ENCODE data around the gene MINK1.

MINK1 gene

GRCh38 chr17:4928881-4929280 is 95.7 kb downstream of the MINK1 start:
- DNase-seq (ENCODE audit: low read depth in 1 of 2, low spot score in 1 of 2): no peak
- H3K4me3 ChIP-seq (replicated peaks; ENCODE audit: insufficient read depth, low read length): no peak overlapping the region
- H3K27ac ChIP-seq (replicated peaks): no peak overlapping the region
- H3K27me3 ChIP-seq (ENCODE audit: insufficient read depth, poor library complexity, severe bottlenecking): no peaks in the 10 kb centered on the region
- TF ChIP-seq GABPA (IDR thresholded peaks at IDR 0.05; ENCODE audit: low read depth) (no peak), SPI1 (IDR thresholded peaks at IDR 0.05; ENCODE audit: borderline replicate concordance, low read depth) (no peak), CTCF (IDR thresholded peaks at IDR 0.05; ENCODE audit: insufficient read depth, low read length) (no peak), POLR2AphosphoS5 (IDR thresholded peaks at IDR 0.05; ENCODE audit: low read depth) (no peak)
- TF ChIP-seq, protein P1, sequence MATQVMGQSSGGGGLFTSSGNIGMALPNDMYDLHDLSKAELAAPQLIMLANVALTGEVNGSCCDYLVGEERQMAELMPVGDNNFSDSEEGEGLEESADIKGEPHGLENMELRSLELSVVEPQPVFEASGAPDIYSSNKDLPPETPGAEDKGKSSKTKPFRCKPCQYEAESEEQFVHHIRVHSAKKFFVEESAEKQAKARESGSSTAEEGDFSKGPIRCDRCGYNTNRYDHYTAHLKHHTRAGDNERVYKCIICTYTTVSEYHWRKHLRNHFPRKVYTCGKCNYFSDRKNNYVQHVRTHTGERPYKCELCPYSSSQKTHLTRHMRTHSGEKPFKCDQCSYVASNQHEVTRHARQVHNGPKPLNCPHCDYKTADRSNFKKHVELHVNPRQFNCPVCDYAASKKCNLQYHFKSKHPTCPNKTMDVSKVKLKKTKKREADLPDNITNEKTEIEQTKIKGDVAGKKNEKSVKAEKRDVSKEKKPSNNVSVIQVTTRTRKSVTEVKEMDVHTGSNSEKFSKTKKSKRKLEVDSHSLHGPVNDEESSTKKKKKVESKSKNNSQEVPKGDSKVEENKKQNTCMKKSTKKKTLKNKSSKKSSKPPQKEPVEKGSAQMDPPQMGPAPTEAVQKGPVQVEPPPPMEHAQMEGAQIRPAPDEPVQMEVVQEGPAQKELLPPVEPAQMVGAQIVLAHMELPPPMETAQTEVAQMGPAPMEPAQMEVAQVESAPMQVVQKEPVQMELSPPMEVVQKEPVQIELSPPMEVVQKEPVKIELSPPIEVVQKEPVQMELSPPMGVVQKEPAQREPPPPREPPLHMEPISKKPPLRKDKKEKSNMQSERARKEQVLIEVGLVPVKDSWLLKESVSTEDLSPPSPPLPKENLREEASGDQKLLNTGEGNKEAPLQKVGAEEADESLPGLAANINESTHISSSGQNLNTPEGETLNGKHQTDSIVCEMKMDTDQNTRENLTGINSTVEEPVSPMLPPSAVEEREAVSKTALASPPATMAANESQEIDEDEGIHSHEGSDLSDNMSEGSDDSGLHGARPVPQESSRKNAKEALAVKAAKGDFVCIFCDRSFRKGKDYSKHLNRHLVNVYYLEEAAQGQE (IDR thresholded peaks at IDR 0.05; ENCODE audit: insufficient replicate concordance, low read depth): no peak

- Histone ChIP-seq H3K27me3 (ENCODE audit: insufficient read depth, poor library complexity, severe bottlenecking) (no peaks in the 10 kb centered on the region), H3K4me3 (replicated peaks; ENCODE audit: insufficient read depth, low read length) (no peak within 1 kb of the TSS), H3K27ac (replicated peaks) (no peak within 1 kb of the TSS)
- 0 out of 2 replicates have a peak, but pooled peaks have one; percentile 13 for TF ChIP-seq SPI1 (IDR thresholded peaks at IDR 0.05; ENCODE audit: borderline replicate concordance, low read depth)
- TF ChIP-seq GABPA (IDR thresholded peaks at IDR 0.05; ENCODE audit: low read depth): no peak
- no peak for DNase-seq (ENCODE audit: low read depth in 1 of 2, low spot score in 1 of 2)
These were observed 98.8 kb downstream of the MINK1 start, which contains the start of gene GP1BA for GRCh38 chr17:4931963-4932362. GP1BA (plus strand) TSS chr17:4932277; CDS start chr17:4932605, 328 bp downstream.

DNA sequence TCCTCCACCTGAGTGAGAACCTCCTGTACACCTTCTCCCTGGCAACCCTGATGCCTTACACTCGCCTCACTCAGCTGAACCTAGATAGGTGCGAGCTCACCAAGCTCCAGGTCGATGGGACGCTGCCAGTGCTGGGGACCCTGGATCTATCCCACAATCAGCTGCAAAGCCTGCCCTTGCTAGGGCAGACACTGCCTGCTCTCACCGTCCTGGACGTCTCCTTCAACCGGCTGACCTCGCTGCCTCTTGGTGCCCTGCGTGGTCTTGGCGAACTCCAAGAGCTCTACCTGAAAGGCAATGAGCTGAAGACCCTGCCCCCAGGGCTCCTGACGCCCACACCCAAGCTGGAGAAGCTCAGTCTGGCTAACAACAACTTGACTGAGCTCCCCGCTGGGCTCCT is 99.6 kb downstream of the MINK1 start:
- Histone ChIP-seq H3K27ac (replicated peaks) (no peak overlapping the region), H3K27me3 (ENCODE audit: insufficient read depth, poor library complexity, severe bottlenecking) (no peaks in the 10 kb centered on the region), H3K4me3 (replicated peaks; ENCODE audit: insufficient read depth, low read length) (no peak overlapping the region)
- no peak for DNase-seq (ENCODE audit: low read depth in 1 of 2, low spot score in 1 of 2)
- TF ChIP-seq CTCF (IDR thresholded peaks at IDR 0.05; ENCODE audit: insufficient read depth, low read length) (no peak), POLR2AphosphoS5 (IDR thresholded peaks at IDR 0.05; ENCODE audit: low read depth) (no peak), GABPA (IDR thresholded peaks at IDR 0.05; ENCODE audit: low read depth) (no peak), SPI1 (IDR thresholded peaks at IDR 0.05; ENCODE audit: borderline replicate concordance, low read depth) (no peak)
- TF ChIP-seq, protein P1 (IDR thresholded peaks at IDR 0.05; ENCODE audit: insufficient replicate concordance, low read depth): no peak

DNA sequence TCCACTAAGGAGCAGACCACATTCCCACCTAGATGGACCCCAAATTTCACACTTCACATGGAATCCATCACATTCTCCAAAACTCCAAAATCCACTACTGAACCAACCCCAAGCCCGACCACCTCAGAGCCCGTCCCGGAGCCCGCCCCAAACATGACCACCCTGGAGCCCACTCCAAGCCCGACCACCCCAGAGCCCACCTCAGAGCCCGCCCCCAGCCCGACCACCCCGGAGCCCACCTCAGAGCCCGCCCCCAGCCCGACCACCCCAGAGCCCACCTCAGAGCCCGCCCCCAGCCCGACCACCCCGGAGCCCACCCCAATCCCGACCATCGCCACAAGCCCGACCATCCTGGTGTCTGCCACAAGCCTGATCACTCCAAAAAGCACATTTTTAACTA is 100.5 kb downstream of the MINK1 start:
- TF ChIP-seq CTCF (IDR thresholded peaks at IDR 0.05; ENCODE audit: insufficient read depth, low read length): no peak
- TF ChIP-seq, protein P1 (IDR thresholded peaks at IDR 0.05; ENCODE audit: insufficient replicate concordance, low read depth): no peak
- TF ChIP-seq POLR2AphosphoS5 (IDR thresholded peaks at IDR 0.05; ENCODE audit: low read depth): no peak
- TF ChIP-seq GABPA (IDR thresholded peaks at IDR 0.05; ENCODE audit: low read depth): no peak
- TF ChIP-seq SPI1 (IDR thresholded peaks at IDR 0.05; ENCODE audit: borderline replicate concordance, low read depth): no peak
- Histone ChIP-seq H3K4me3 (replicated peaks; ENCODE audit: insufficient read depth, low read length) (no peak overlapping the region), H3K27ac (replicated peaks) (no peak overlapping the region), H3K27me3 (ENCODE audit: insufficient read depth, poor library complexity, severe bottlenecking) (no peaks in the 10 kb centered on the region)
- no peak for DNase-seq (ENCODE audit: low read depth in 1 of 2, low spot score in 1 of 2)
